Esophagus muscularis mucosa (tissue), 3 donors: ENCODE data around the gene HAAO.

Source experiments
- POLR2A ChIP-seq: fragments of 450-650 bp; IDR thresholded peaks from one replicate; pipeline ENCODE4 v1.6.1; 2017; ENCODE audit warnings: antibody characterized with exemption, moderate library complexity, mild to moderate bottlenecking, low read depth
- TF ChIP-seq, protein P1 (sequence below), 3 experiments: fragments of 200-600 bp in 2 of 3; fragments of 450-650 bp in 1 of 3; sonication (generic) in 2 of 3; IDR thresholded peaks; one replicate each; pipeline ENCODE4 v1.5.1; 2017 to 2019; ENCODE audit warnings: antibody characterized with exemption in 3 of 3, mild to moderate bottlenecking in 2 of 3, moderate library complexity in 1 of 3

DNA sequence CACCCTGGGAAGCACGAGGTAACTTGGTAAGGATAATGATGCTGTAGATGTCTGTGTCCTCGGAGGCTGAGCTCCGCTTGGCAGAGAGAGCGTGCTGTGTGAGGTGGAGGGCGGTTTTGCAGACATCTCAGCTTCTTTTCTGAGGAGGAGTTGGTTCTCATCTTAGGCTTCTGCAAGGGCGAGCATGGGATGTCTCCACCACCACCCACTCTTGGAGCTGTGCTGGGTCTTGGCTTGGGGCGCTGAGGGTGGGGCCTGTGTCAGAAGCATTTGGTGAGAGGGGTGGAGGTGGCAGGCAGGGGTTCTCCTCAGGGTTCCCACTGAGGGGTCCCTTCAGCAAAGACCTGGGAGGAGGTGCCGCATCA is 37.6 kb downstream of the HAAO start:
- no peak for TF ChIP-seq POLR2A
- TF ChIP-seq, protein P1, sequence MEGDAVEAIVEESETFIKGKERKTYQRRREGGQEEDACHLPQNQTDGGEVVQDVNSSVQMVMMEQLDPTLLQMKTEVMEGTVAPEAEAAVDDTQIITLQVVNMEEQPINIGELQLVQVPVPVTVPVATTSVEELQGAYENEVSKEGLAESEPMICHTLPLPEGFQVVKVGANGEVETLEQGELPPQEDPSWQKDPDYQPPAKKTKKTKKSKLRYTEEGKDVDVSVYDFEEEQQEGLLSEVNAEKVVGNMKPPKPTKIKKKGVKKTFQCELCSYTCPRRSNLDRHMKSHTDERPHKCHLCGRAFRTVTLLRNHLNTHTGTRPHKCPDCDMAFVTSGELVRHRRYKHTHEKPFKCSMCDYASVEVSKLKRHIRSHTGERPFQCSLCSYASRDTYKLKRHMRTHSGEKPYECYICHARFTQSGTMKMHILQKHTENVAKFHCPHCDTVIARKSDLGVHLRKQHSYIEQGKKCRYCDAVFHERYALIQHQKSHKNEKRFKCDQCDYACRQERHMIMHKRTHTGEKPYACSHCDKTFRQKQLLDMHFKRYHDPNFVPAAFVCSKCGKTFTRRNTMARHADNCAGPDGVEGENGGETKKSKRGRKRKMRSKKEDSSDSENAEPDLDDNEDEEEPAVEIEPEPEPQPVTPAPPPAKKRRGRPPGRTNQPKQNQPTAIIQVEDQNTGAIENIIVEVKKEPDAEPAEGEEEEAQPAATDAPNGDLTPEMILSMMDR (IDR thresholded peaks at IDR 0.05): no peak
